ENCODE data around the gene DCLRE1A. TPM values are rescaled to one million over a fixed set of nuclear protein-coding genes. Genes with fewer than 3 reads are reported as not detected.

DCLRE1A gene
- total RNA-seq, 1 donor from 2014 or later = 9.2 TPM

- no peak overlapping the region for H3K27ac Mint-ChIP-seq
- TF ChIP-seq CTCF (conservative IDR thresholded peaks at IDR 0.05) = no peak
- H3K9me3 Mint-ChIP-seq = no peaks in the 10 kb centered on the region
- no peak for DNase-seq (ENCODE audit: extremely low spot score, unreplicated experiment)
- H3K36me3 Mint-ChIP-seq = peaks cover 52% of the 10 kb centered on the region
- H3K4me1 Mint-ChIP-seq (ENCODE audit: unreplicated experiment) = no peaks in the 10 kb centered on the region
- H3K27me3 Mint-ChIP-seq = no peaks in the 10 kb centered on the region
- no peak overlapping the region for H3K4me3 Mint-ChIP-seq
Measured at GRCh38 chr10:113867904-113868303, 14.0 kb upstream of the DCLRE1A start.

- no peak for DNase-seq (ENCODE audit: extremely low spot score, unreplicated experiment)
- H3K4me3 Mint-ChIP-seq = no peak overlapping the region
- no peaks in the 10 kb centered on the region for H3K4me1 Mint-ChIP-seq (ENCODE audit: unreplicated experiment)
- H3K9me3 Mint-ChIP-seq = no peaks in the 10 kb centered on the region
- no peak for TF ChIP-seq CTCF (conservative IDR thresholded peaks at IDR 0.05)
- peaks cover 44% of the 10 kb centered on the region for H3K36me3 Mint-ChIP-seq
- H3K27ac Mint-ChIP-seq = no peak overlapping the region
- H3K27me3 Mint-ChIP-seq = no peaks in the 10 kb centered on the region
Measured at GRCh38 chr10:113866551-113867394, 12.9 kb upstream of the DCLRE1A start.

- no peak for TF ChIP-seq CTCF (conservative IDR thresholded peaks at IDR 0.05)
- DNase-seq (ENCODE audit: extremely low spot score, unreplicated experiment) = no peak
- no peak overlapping the region for H3K4me3 Mint-ChIP-seq
- H3K27me3 Mint-ChIP-seq = no peaks in the 10 kb centered on the region
- H3K27ac Mint-ChIP-seq = no peak overlapping the region
- peaks cover 48% of the 10 kb centered on the region for H3K36me3 Mint-ChIP-seq
- H3K9me3 Mint-ChIP-seq = peaks cover 6% of the 10 kb centered on the region
- no peaks in the 10 kb centered on the region for H3K4me1 Mint-ChIP-seq (ENCODE audit: unreplicated experiment)
Measured at GRCh38 chr10:113865901-113866300, 12.0 kb upstream of the DCLRE1A start.

- no peak overlapping the region for H3K27ac Mint-ChIP-seq
- no peak overlapping the region for H3K4me3 Mint-ChIP-seq
- no peak for DNase-seq (ENCODE audit: extremely low spot score, unreplicated experiment)
- no peaks in the 10 kb centered on the region for H3K27me3 Mint-ChIP-seq
- peaks cover 21% of the 10 kb centered on the region for H3K4me1 Mint-ChIP-seq (ENCODE audit: unreplicated experiment)
- peaks cover 9% of the 10 kb centered on the region for H3K9me3 Mint-ChIP-seq
- H3K36me3 Mint-ChIP-seq = peaks cover 37% of the 10 kb centered on the region
- TF ChIP-seq CTCF (conservative IDR thresholded peaks at IDR 0.05) = no peak
Measured at GRCh38 chr10:113859261-113859660, 5.4 kb upstream of the DCLRE1A start.

GRCh38 chr10:113858541-113858940 lies 4.7 kb upstream of the DCLRE1A start:
- no peak overlapping the region for H3K27ac Mint-ChIP-seq
- H3K4me1 Mint-ChIP-seq (ENCODE audit: unreplicated experiment) = peaks cover 25% of the 10 kb centered on the region
- peak overlapping the region; percentile 44 for H3K4me3 Mint-ChIP-seq
- H3K9me3 Mint-ChIP-seq = peaks cover 9% of the 10 kb centered on the region
- no peak for DNase-seq (ENCODE audit: extremely low spot score, unreplicated experiment)
- no peak for TF ChIP-seq CTCF (conservative IDR thresholded peaks at IDR 0.05)
- H3K27me3 Mint-ChIP-seq = no peaks in the 10 kb centered on the region
- H3K36me3 Mint-ChIP-seq = peaks cover 31% of the 10 kb centered on the region
